Glutamatergic neuron (in vitro differentiated cells): ENCODE results near the gene ADCK2. TPM values are rescaled to one million over a fixed set of nuclear protein-coding genes. Genes with fewer than 3 reads are reported as not detected.
"Not testable (repeated sequence)": the region's sequence is repeated elsewhere in the genome, so short reads cannot be mapped to it uniquely, and the experiment has no call there.

ENCODE experiments used
- DNase-seq: peaks from one replicate; pipeline ENCODE4 v3.0.0; 2022
- H3K27ac Mint-ChIP-seq: one replicate; pipeline ENCODE4 v1.8.0; 2020; ENCODE audit warnings: mild to moderate bottlenecking, mixed read lengths, inconsistent platforms; ENCODE audit not compliant: unreplicated experiment
- H3K27me3 Mint-ChIP-seq: one replicate; pipeline ENCODE4 v1.8.0; 2020; ENCODE audit warnings: mild to moderate bottlenecking, moderate library complexity, mixed read lengths, inconsistent platforms; ENCODE audit not compliant: unreplicated experiment
- H3K36me3 Mint-ChIP-seq: one replicate; pipeline ENCODE4 v1.8.0; 2020; ENCODE audit warnings: mild to moderate bottlenecking, mixed read lengths, inconsistent platforms; ENCODE audit not compliant: unreplicated experiment
- H3K4me1 Mint-ChIP-seq: one replicate; pipeline ENCODE4 v1.8.0; 2020; ENCODE audit warnings: mild to moderate bottlenecking, low read depth, mixed read lengths, inconsistent platforms; ENCODE audit not compliant: unreplicated experiment
- H3K4me3 Mint-ChIP-seq: one replicate; pipeline ENCODE4 v1.8.0; 2020; ENCODE audit warnings: mild to moderate bottlenecking, mixed read lengths, inconsistent platforms; ENCODE audit not compliant: unreplicated experiment
- H3K9me3 Mint-ChIP-seq: one replicate; pipeline ENCODE4 v1.8.0; 2020; ENCODE audit warnings: mild to moderate bottlenecking, moderate library complexity, mixed read lengths, inconsistent platforms; ENCODE audit not compliant: unreplicated experiment
- CTCF ChIP-seq: fragments of 200-600 bp; sonication (generic); IDR thresholded peaks from one replicate; pipeline ENCODE4 v1.5.0; 2021; ENCODE audit not compliant: partially characterized antibody, unreplicated experiment
- total RNA-seq: library from RNA; stranded (reverse); fragmentation: NEBNext Ultra II Directional; extraction: Animal tissue kit (Norgen Biotek cat#: 25700); gene quantifications from one replicate; pipeline ENCODE4 v1.2.1, GENCODE V29; 2021; ENCODE audit not compliant: unreplicated experiment

ADCK2 gene
- total RNA-seq, 1 donor from 2014 or later = 9.1 TPM

- H3K4me1 Mint-ChIP-seq = peaks cover 14% of the 10 kb centered on the region
Observed at GRCh38 chr7:140657891-140658290, 14.9 kb upstream of the ADCK2 start.

GRCh38 chr7:140659856-140660255, 12.9 kb upstream of the ADCK2 start:
- H3K4me1 Mint-ChIP-seq = peaks cover 10% of the 10 kb centered on the region

More at GRCh38 chr7:140657891-140658290, 14.9 kb upstream of the ADCK2 start:
- TF ChIP-seq CTCF = no peak
- Mint-ChIP-seq H3K36me3 (no peaks in the 10 kb centered on the region), H3K27ac (no peak overlapping the region), H3K27me3 (no peaks in the 10 kb centered on the region), H3K4me3 (no peak overlapping the region), H3K9me3 (no peaks in the 10 kb centered on the region)
- no peak for DNase-seq

GRCh38 chr7:140661124-140661523, 11.6 kb upstream of the ADCK2 start:
- Mint-ChIP-seq H3K36me3 (no peaks in the 10 kb centered on the region), H3K27ac (no peak overlapping the region), H3K4me1 (peaks cover 6% of the 10 kb centered on the region), H3K27me3 (no peaks in the 10 kb centered on the region), H3K4me3 (no peak overlapping the region), H3K9me3 (no peaks in the 10 kb centered on the region)
- no peak for DNase-seq
- TF ChIP-seq CTCF = no peak

More at GRCh38 chr7:140659856-140660255, 12.9 kb upstream of the ADCK2 start:
- no peaks in the 10 kb centered on the region for H3K27me3 Mint-ChIP-seq
- H3K27ac Mint-ChIP-seq = no peak overlapping the region
- no peak overlapping the region for H3K4me3 Mint-ChIP-seq
- no peaks in the 10 kb centered on the region for H3K9me3 Mint-ChIP-seq
- TF ChIP-seq CTCF = no peak
- no peaks in the 10 kb centered on the region for H3K36me3 Mint-ChIP-seq
- DNase-seq = no peak

- not testable (repeated sequence) for H3K9me3 Mint-ChIP-seq, H3K27me3 Mint-ChIP-seq, H3K36me3 Mint-ChIP-seq, DNase-seq, H3K4me3 Mint-ChIP-seq, H3K4me1 Mint-ChIP-seq, H3K27ac Mint-ChIP-seq
Observed at GRCh38 chr7:140662938-140663337, 9.8 kb upstream of the ADCK2 start.

GRCh38 chr7:140667476-140667875, 5.3 kb upstream of the ADCK2 start:
- Mint-ChIP-seq H3K4me1 (peaks cover 2% of the 10 kb centered on the region), H3K27me3 (no peaks in the 10 kb centered on the region), H3K9me3 (no peaks in the 10 kb centered on the region), H3K4me3 (no peak overlapping the region), H3K36me3 (no peaks in the 10 kb centered on the region), H3K27ac (no peak overlapping the region)
- DNase-seq = no peak
- no peak for TF ChIP-seq CTCF

- DNase-seq = no peak
- no peaks in the 10 kb centered on the region for H3K36me3 Mint-ChIP-seq
- no peak overlapping the region for H3K27ac Mint-ChIP-seq
- H3K4me3 Mint-ChIP-seq = no peak overlapping the region
- H3K9me3 Mint-ChIP-seq = no peaks in the 10 kb centered on the region
- H3K27me3 Mint-ChIP-seq = peaks cover 2% of the 10 kb centered on the region
- H3K4me1 Mint-ChIP-seq = peaks cover 2% of the 10 kb centered on the region
- TF ChIP-seq CTCF = no peak
Observed at GRCh38 chr7:140668641-140669040, 4.1 kb upstream of the ADCK2 start.
